Testis (tissue), 3 donors: ENCODE measurements around the gene LEF1. TPM values are rescaled to one million over a fixed set of nuclear protein-coding genes. Genes with fewer than 3 reads are reported as not detected.

Experiments
- DNase-seq: peaks from one replicate; pipeline ENCODE4 v3.0.0-alpha.2; 2019
- H3K27ac ChIP-seq, 2 donors: fragments of 200-600 bp; sonication (generic); one replicate each; pipeline ENCODE4 v1.5.1; 2019
- H3K27me3 ChIP-seq: fragments of 200-600 bp; sonication (generic); one replicate; pipeline ENCODE4 v1.5.1; 2019
- H3K36me3 ChIP-seq: fragments of 200-600 bp; sonication (generic); one replicate; pipeline ENCODE4 v1.5.1; 2017; ENCODE audit warnings: low read depth; ENCODE audit errors: missing control alignments
- H3K4me1 ChIP-seq: fragments of 200-600 bp; sonication (generic); one replicate; pipeline ENCODE4 v1.5.1; 2019
- H3K4me3 ChIP-seq, 2 donors: fragments of 200-600 bp; sonication (generic); one replicate each; pipeline ENCODE4 v1.5.1; 2017 to 2019
- H3K9me3 ChIP-seq: fragments of 200-600 bp; sonication (generic); one replicate; pipeline ENCODE4 v1.5.1; 2017
- POLR2A ChIP-seq: fragments of 450-650 bp; IDR thresholded peaks from one replicate; pipeline ENCODE4 v1.6.1; 2017; ENCODE audit warnings: antibody characterized with exemption, mild to moderate bottlenecking, moderate library complexity
- WGBS, 2 donors: methylation state at CpG; one replicate each; pipeline ENCODE4 v1.1.5; 2018; 5-methylcytosine and 5-hydroxymethylcytosine counted together
- intact Hi-C: fragments of 100-400 bp; cut with DNase I; formaldehyde crosslinking; loops from one replicate; pipeline ENCODE4 v1.15.1; 2023; ENCODE audit warnings: low total_unique reads
- polyA plus RNA-seq: library from polyadenylated mRNA; stranded (reverse); fragments of 350-450 nt; fragmentation: Illumina TruSeq; extraction: RNeasy Lipid Tissue Mini Kit (QIAGEN cat#74804); gene quantifications from one replicate; pipeline ENCODE4 v1.2.3, GENCODE V29; 2014; ENCODE audit warnings: low read depth, low replicate concordance; ENCODE audit not compliant: insufficient read depth
- total RNA-seq, 2 donors: library from RNA; depleted of rRNA; stranded (reverse); fragments of >200 nt; gene quantifications; one replicate each; pipeline ENCODE4 v1.2.3, GENCODE V29; 2016
- TF ChIP-seq, protein P1 (sequence below), 3 experiments: fragments of 450-650 bp in 2 of 3; fragments of 200-600 bp in 1 of 3; sonication (generic) in 1 of 3; IDR thresholded peaks; one replicate each; pipeline ENCODE4 v1.5.1; 2016 to 2019; ENCODE audit warnings: antibody characterized with exemption in 3 of 3, mild to moderate bottlenecking in 2 of 3, moderate library complexity in 1 of 3

Gene LEF1
- total and polyA plus RNA-seq, 3 donors from 2014 or later, result 35.0 to 63.5 (median 37.1) TPM

DNA sequence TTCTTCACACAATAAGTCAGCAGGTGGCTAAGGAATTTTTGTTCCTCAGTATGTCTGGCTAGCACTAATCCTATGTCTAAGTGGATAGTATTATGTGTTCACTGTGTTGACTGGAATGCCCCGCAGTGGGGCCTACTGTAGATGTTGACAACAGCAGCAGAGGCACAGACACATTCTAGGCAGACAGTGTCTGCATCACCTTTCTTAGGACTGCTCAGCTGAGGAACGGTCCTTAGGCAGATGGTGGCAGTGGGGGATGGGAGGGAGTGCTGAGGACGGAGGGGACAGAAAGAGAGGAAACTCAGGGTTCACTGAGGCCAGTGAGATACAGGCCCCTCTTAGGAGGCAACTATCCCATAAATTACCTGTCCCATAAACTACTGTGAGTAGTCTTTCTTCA lies 44.6 kb upstream of the LEF1 start:
- H3K27ac ChIP-seq, result no peak overlapping the region
- H3K4me3 ChIP-seq, result no peak overlapping the region
- no peaks in the 10 kb centered on the region for H3K27me3 ChIP-seq
- DNase-seq, result no peak
- WGBS, 2 donors, result 82 to 87% methylated on average over 3 of the region's 3 CpGs
- no peaks in the 10 kb centered on the region for H3K4me1 ChIP-seq
- TF ChIP-seq, protein P1, sequence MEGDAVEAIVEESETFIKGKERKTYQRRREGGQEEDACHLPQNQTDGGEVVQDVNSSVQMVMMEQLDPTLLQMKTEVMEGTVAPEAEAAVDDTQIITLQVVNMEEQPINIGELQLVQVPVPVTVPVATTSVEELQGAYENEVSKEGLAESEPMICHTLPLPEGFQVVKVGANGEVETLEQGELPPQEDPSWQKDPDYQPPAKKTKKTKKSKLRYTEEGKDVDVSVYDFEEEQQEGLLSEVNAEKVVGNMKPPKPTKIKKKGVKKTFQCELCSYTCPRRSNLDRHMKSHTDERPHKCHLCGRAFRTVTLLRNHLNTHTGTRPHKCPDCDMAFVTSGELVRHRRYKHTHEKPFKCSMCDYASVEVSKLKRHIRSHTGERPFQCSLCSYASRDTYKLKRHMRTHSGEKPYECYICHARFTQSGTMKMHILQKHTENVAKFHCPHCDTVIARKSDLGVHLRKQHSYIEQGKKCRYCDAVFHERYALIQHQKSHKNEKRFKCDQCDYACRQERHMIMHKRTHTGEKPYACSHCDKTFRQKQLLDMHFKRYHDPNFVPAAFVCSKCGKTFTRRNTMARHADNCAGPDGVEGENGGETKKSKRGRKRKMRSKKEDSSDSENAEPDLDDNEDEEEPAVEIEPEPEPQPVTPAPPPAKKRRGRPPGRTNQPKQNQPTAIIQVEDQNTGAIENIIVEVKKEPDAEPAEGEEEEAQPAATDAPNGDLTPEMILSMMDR (IDR thresholded peaks at IDR 0.05), result no peak
- TF ChIP-seq POLR2A, result no peak
- H3K9me3 ChIP-seq, result no peaks in the 10 kb centered on the region
- intact Hi-C loops, result no loop called here
- H3K36me3 ChIP-seq, result no peaks in the 10 kb centered on the region

DNA sequence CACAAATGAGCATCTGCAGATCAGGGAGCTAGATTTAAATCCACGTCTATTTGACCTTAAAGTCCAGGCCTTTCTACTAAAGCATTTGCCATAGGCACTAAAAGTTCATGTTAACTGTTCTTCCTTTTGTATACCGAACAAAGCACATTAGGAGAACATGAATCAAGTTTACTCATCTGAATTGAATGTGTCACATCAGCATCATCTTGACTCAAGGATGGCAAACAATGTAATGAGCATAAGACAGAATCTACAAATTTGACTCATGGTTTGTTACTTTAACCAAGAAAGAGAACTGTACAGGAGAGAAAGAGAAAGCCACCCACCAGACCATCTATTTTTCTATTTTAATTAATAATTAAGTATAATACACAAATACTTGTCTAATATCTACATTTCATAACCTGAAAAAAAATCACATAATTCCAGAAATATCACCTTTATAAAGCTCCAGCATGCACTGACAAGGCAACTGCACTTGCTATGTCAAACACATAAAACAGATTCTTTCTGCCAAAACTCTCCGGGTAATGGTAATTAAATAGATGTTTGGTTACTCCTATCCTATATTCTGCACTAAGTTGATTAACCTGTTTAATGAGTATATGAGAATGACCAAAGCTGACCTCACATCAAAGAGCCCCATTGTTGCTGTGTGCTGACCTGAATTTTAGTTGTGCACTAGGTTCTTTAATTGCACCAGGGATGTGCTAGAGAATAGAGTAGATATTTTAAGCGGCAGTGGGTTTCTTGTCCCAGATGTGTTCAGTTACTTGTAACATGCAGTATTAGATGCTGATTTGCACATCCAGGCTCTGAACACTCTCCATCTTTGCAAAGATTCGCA lies 42.5 kb upstream of the LEF1 start:
- no peak for TF ChIP-seq POLR2A
- TF ChIP-seq, protein P1 (IDR thresholded peaks at IDR 0.05), result no peak
- Histone ChIP-seq H3K27ac (no peak overlapping the region), H3K36me3 (no peaks in the 10 kb centered on the region), H3K4me3 (no peak overlapping the region), H3K9me3 (no peaks in the 10 kb centered on the region), H3K27me3 (no peaks in the 10 kb centered on the region), H3K4me1 (no peaks in the 10 kb centered on the region)
- DNase-seq, result no peak
- WGBS, 2 donors, result 89 to 90% methylated on average over 5 of the region's 5 CpGs
- intact Hi-C loops, result no loop called here

DNA sequence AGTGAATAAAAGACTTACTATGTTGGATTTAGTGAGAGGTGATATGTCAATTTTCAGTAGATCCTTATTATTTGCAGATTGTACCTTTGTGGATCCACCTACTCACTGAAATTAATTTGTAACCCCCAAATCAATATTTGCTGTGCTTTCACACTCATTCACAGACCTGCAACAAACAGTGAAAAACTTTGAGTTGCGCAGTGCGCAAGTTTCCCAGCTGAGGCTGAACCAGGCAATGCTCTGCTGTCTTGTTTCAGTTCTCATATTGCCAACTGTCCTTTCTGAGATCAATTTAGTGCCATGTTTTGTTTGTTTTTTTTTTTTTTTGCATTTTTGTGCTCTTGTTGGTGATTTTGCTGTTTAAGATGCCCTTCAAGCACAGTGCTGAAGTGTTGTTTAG lies 40.8 kb upstream of the LEF1 start:
- Histone ChIP-seq H3K4me3 (no peak overlapping the region), H3K27ac (no peak overlapping the region), H3K36me3 (no peaks in the 10 kb centered on the region), H3K4me1 (no peaks in the 10 kb centered on the region), H3K27me3 (no peaks in the 10 kb centered on the region), H3K9me3 (no peaks in the 10 kb centered on the region)
- TF ChIP-seq, protein P1 (IDR thresholded peaks at IDR 0.05), result no peak
- no peak for TF ChIP-seq POLR2A
- no peak for DNase-seq
- intact Hi-C loops, result no loop called here
- WGBS, 2 donors, result 90 to 99% methylated on average over 2 of the region's 2 CpGs

DNA sequence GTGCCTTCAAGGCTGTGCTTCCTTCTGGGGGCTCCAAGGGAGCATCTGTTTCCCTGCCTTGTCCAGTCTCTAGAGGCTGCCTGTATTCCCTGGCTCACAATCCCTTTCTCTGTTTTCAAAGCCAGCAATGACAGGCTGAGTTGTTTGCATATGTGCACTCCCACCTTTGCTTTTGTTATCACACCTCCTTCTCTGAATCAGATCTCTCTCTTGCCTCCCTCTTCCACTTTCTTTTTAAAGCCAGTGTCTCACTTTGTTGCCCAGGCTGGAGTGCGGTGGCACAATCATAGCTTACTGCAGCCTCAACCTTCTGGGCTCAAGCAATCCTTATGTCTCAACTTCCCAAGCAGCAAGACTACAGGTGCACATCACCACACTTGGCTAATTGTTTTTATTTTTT lies 37.1 kb upstream of the LEF1 start:
- no peaks in the 10 kb centered on the region for H3K4me1 ChIP-seq
- DNase-seq, result no peak
- H3K4me3 ChIP-seq, result no peak overlapping the region
- no peaks in the 10 kb centered on the region for H3K9me3 ChIP-seq
- intact Hi-C loops, result no loop called here
- WGBS, 2 donors, result 89 to 97% methylated on average over 1 of the region's 1 CpG
- H3K27ac ChIP-seq, result no peak overlapping the region
- TF ChIP-seq POLR2A, result no peak
- TF ChIP-seq, protein P1 (IDR thresholded peaks at IDR 0.05), result no peak
- no peaks in the 10 kb centered on the region for H3K36me3 ChIP-seq
- H3K27me3 ChIP-seq, result no peaks in the 10 kb centered on the region

DNA sequence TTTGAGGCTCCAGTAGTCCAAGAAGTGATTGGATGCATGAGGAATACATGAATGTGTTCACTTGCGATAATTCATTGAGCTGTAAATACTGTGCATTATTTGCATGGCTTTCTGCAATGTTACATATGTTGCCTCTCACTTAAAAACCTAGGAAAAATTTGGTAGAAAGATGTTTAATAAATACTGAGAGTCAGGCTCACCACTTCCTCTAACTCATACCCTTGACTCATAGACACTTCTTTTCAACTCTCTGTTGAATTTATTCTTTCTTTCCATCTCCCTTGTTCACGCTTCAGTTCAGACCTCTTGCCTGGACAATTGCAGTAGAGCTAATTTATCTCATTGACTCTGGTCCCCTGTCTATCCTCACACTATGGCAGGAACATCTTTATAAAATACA lies 35.8 kb upstream of the LEF1 start:
- H3K4me1 ChIP-seq, result no peaks in the 10 kb centered on the region
- no peaks in the 10 kb centered on the region for H3K27me3 ChIP-seq
- TF ChIP-seq, protein P1 (IDR thresholded peaks at IDR 0.05), result no peak
- TF ChIP-seq POLR2A, result no peak
- intact Hi-C loops, result no loop called here
- no peak for DNase-seq
- H3K9me3 ChIP-seq, result no peaks in the 10 kb centered on the region
- H3K27ac ChIP-seq, result no peak overlapping the region
- no peaks in the 10 kb centered on the region for H3K36me3 ChIP-seq
- H3K4me3 ChIP-seq, result no peak overlapping the region
- WGBS, 2 donors, result 69 to 95% methylated on average over 2 of the region's 2 CpGs
